GM23338 (cell line): ENCODE results near the gene BCL2. TPM values are rescaled to one million over a fixed set of nuclear protein-coding genes. Genes with fewer than 3 reads are reported as not detected.

ENCODE experiments used
- ATAC-seq: fragments of 200-7000 bp; cut with Tn5 transposase; 3 replicates; pipeline ENCODE4 v1.9.1; 2020
- DNase-seq: peaks from one replicate; pipeline ENCODE4 v3.0.0-alpha.2; 2015; ENCODE audit warnings: low spot score
- H2AFZ ChIP-seq: fragments of 200-600 bp; sonication (generic); 2 replicates; pipeline ENCODE4 v1.8.0; 2016; ENCODE audit warnings: antibody characterized with exemption, mild to moderate bottlenecking, moderate library complexity
- H3F3A ChIP-seq: fragments of 200-600 bp; sonication (generic); replicated peaks from 2 replicates; pipeline ENCODE4 v1.8.0; 2017; ENCODE audit warnings: antibody characterized with exemption, mixed run types, low read depth
- H3K27ac ChIP-seq: fragments of 200-600 bp; sonication (generic); 2 replicates; pipeline ENCODE4 v1.6.1; 2016; ENCODE audit warnings: low read depth
- H3K27me3 ChIP-seq: fragments of 200-600 bp; sonication (generic); 2 replicates; pipeline ENCODE4 v1.8.0; 2016; ENCODE audit warnings: mild to moderate bottlenecking, mixed run types, moderate library complexity; ENCODE audit not compliant: insufficient read depth
- H3K36me3 ChIP-seq: fragments of 200-600 bp; sonication (generic); 2 replicates; pipeline ENCODE4 v1.8.0; 2016; ENCODE audit warnings: mild to moderate bottlenecking; ENCODE audit not compliant: insufficient read depth
- H3K4me1 ChIP-seq: fragments of 200-600 bp; sonication (generic); 2 replicates; pipeline ENCODE4 v1.8.0; 2016; ENCODE audit warnings: mild to moderate bottlenecking, moderate library complexity; ENCODE audit not compliant: insufficient read depth
- H3K4me2 ChIP-seq: fragments of 200-600 bp; sonication (generic); 2 replicates; pipeline ENCODE4 v1.7.1; 2017; ENCODE audit warnings: mixed run types
- H3K4me3 ChIP-seq: fragments of 200-600 bp; sonication (generic); 2 replicates; pipeline ENCODE4 v1.6.1; 2016; ENCODE audit warnings: mixed run types
- H3K79me2 ChIP-seq: fragments of 200-600 bp; sonication (generic); replicated peaks from 2 replicates; pipeline ENCODE4 v1.8.0; 2017; ENCODE audit warnings: mild to moderate bottlenecking; ENCODE audit not compliant: insufficient read depth
- H3K9me2 ChIP-seq: fragments of 200-600 bp; sonication (generic); 2 replicates; pipeline ENCODE4 v1.8.0; 2017; ENCODE audit not compliant: insufficient read depth
- H4K20me1 ChIP-seq: fragments of 200-600 bp; sonication (generic); replicated peaks from 2 replicates; pipeline ENCODE4 v1.8.0; 2017; ENCODE audit warnings: mild to moderate bottlenecking; ENCODE audit not compliant: insufficient read depth
- H3K27ac Mint-ChIP-seq: 2 replicates; pipeline ENCODE4 v1.8.0; 2020; ENCODE audit warnings: inconsistent platforms, mild to moderate bottlenecking, moderate library complexity, mixed read lengths
- H3K27me3 Mint-ChIP-seq: 3 replicates; pipeline ENCODE4 v1.8.0; 2022; ENCODE audit warnings: low read depth, mild to moderate bottlenecking, moderate library complexity, mixed read lengths, inconsistent platforms; ENCODE audit not compliant: insufficient read depth, poor library complexity
- H3K36me3 Mint-ChIP-seq: 3 replicates; pipeline ENCODE4 v1.8.0; 2021; ENCODE audit warnings: low read depth, mild to moderate bottlenecking, inconsistent platforms, moderate library complexity, mixed read lengths
- H3K4me1 Mint-ChIP-seq: 3 replicates; pipeline ENCODE4 v1.8.0; 2020; ENCODE audit warnings: mild to moderate bottlenecking, inconsistent platforms, mixed read lengths
- H3K4me3 Mint-ChIP-seq: 3 replicates; pipeline ENCODE4 v1.8.0; 2021; ENCODE audit warnings: moderate library complexity, mild to moderate bottlenecking, inconsistent platforms, mixed read lengths
- H3K9me3 Mint-ChIP-seq: 3 replicates; pipeline ENCODE4 v1.8.0; 2020; ENCODE audit warnings: moderate library complexity, mild to moderate bottlenecking, inconsistent platforms, mixed read lengths
- CREB1 ChIP-seq: fragments of 250-450 bp; sonication (Bioruptor Pico); IDR thresholded peaks from 2 replicates; pipeline ENCODE4 v1.5.0; 2020; ENCODE audit warnings: low read depth, mild to moderate bottlenecking, moderate library complexity
- CTCF ChIP-seq, 2 experiments: fragments of 200-600 bp in 1 of 2; sonication (generic) in 1 of 2; conservative IDR thresholded peaks; 2 replicates each; pipeline versions ENCODE4 v1.5.1 to v1.6.1; 2016 to 2017; ENCODE audit warnings: antibody characterized with exemption in 2 of 2, low read depth in 2 of 2, mild to moderate bottlenecking in 2 of 2, moderate library complexity in 1 of 2
- ETS1 ChIP-seq: IDR thresholded peaks from 2 replicates; pipeline ENCODE4 v1.6.1; 2016; ENCODE audit warnings: antibody characterized with exemption
- EZH2 ChIP-seq: fragments of 200-600 bp; sonication (generic); IDR thresholded peaks from one replicate; pipeline ENCODE4 v1.8.0; 2017; ENCODE audit warnings: antibody characterized with exemption, mild to moderate bottlenecking, low read depth; ENCODE audit not compliant: unreplicated experiment
- JUNB ChIP-seq: IDR thresholded peaks from one replicate; pipeline ENCODE4 v1.6.1; 2016; ENCODE audit warnings: antibody characterized with exemption; ENCODE audit not compliant: unreplicated experiment
- NANOG ChIP-seq: IDR thresholded peaks from 2 replicates; pipeline ENCODE4 v1.6.1; 2016; ENCODE audit warnings: antibody characterized with exemption, borderline replicate concordance
- POLR2AphosphoS5 ChIP-seq: IDR thresholded peaks from 2 replicates; pipeline ENCODE4 v1.6.1; 2016; ENCODE audit warnings: antibody characterized with exemption, low read depth
- REST ChIP-seq: IDR thresholded peaks from one replicate; pipeline ENCODE4 v1.6.1; 2018; ENCODE audit warnings: antibody characterized with exemption; ENCODE audit not compliant: unreplicated experiment
- ZNF114 ChIP-seq: fragments of 250-450 bp; sonication (Bioruptor Pico); IDR thresholded peaks from 2 replicates; pipeline ENCODE4 v1.5.0; 2020; ENCODE audit warnings: mild to moderate bottlenecking, moderate library complexity
- ZNF462 ChIP-seq: fragments of 250-450 bp; sonication (Bioruptor Pico); IDR thresholded peaks from 2 replicates; pipeline ENCODE4 v1.5.0; 2020; ENCODE audit warnings: mild to moderate bottlenecking, moderate library complexity
- polyA plus RNA-seq: library from polyadenylated mRNA; unstranded; fragments of >200 nt; fragmentation: Nextera tagmentation; extraction: Ambion mirVana; gene quantifications from 2 replicates; pipeline ENCODE4 v1.2.1, GENCODE V29; 2016
- total RNA-seq: library from RNA; depleted of rRNA; stranded (reverse); fragments of >200 nt; shearing (Covaris generic); gene quantifications from 2 replicates; pipeline ENCODE4 v1.2.3, GENCODE V29; 2014

Gene BCL2
- total and polyA plus RNA-seq, 2 experiments from 2014 or later, result 1.2 to 4.0 TPM

- Histone ChIP-seq H3K4me2 (no peak overlapping the region), H3K27ac (no peak overlapping the region), H3K4me1 (no peaks in the 10 kb centered on the region), H3K4me3 (no peak overlapping the region), H3K27me3 (no peaks in the 10 kb centered on the region), H2AFZ (no peak overlapping the region), H3K36me3 (no peaks in the 10 kb centered on the region), H4K20me1 (no peaks in the 10 kb centered on the region), H3K79me2 (no peaks in the 10 kb centered on the region), H3K9me2 (no peaks in the 10 kb centered on the region), H3F3A (no peaks in the 10 kb centered on the region)
- no peak for DNase-seq
- H3K4me3 Mint-ChIP-seq, result no peak overlapping the region
- no peak for TF ChIP-seq ZNF462 (CRISPR knock-in tag)
- TF ChIP-seq EZH2, result no peak
- TF ChIP-seq POLR2AphosphoS5, result no peak
- TF ChIP-seq CTCF (conservative IDR thresholded peaks at IDR 0.05; ENCODE audit: low read depth in 2 of 2), result no peak
- TF ChIP-seq REST, result no peak
- TF ChIP-seq JUNB, result no peak
- no peak for TF ChIP-seq NANOG
- TF ChIP-seq ETS1, result no peak
- no peak for TF ChIP-seq CREB1 (CRISPR knock-in tag)
- no peak for TF ChIP-seq ZNF114
- H3K27ac Mint-ChIP-seq, result no peak overlapping the region
- H3K4me1 Mint-ChIP-seq, result no peaks in the 10 kb centered on the region
- peaks cover 1% of the 10 kb centered on the region for H3K27me3 Mint-ChIP-seq
- H3K9me3 Mint-ChIP-seq, result no peaks in the 10 kb centered on the region
- no peaks in the 10 kb centered on the region for H3K36me3 Mint-ChIP-seq
- ATAC-seq, result no peak
Measured at GRCh38 chr18:63195326-63196159, 124.0 kb downstream of the BCL2 start.
